ENCODE results near the gene IL24.

The IL24 gene

DNA sequence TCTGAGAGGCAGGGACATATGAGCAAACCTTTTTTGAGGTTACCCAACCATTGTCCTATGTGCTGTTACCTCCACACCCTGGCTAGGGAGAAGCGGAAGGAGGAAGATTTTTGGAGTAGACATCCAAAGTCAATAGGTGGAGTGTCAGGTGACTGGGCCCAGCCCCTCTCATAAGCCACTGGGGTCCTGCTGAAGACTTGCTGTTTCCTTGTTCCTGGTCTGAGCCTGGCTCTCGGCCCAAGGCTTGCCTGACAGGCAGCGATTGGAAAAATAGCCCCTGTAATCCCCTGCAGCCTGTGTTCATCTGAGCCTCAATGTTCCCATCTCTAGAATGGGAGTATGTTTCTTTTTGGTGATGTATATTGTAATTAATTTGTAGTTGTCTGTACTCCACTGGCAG lies 55.9 kb downstream of the IL24 start:
- DNase-seq (ENCODE audit: low read depth): no peak

- DNase-seq (ENCODE audit: low read depth): no peak
Measured at GRCh38 chr1:206953626-206954025, 56.4 kb downstream of the IL24 start.

All from activated gamma-delta T cell treated with anti-CD3 and anti-CD28 coated beads, Interleukin-2, amount 50 U/mL, for 16 hours (primary cell).